Memory B cell (primary cell): ENCODE measurements around the gene FOXQ1.

Experiments used
- ATAC-seq: fragments of 150-1000 bp; cut with Tn5 transposase; 2 replicates; pipeline ENCODE4 v1.10.0; 2021; ENCODE audit warnings: low read depth, mild to moderate bottlenecking, moderate library complexity
- DNase-seq, 2 donors: peaks; one replicate each; pipeline ENCODE4 v3.0.0; 2022; ENCODE audit warnings: low spot score in 2 of 2
- H3K27ac Mint-ChIP-seq: one replicate; pipeline ENCODE4 v1.8.0; 2022; ENCODE audit warnings: mild to moderate bottlenecking, moderate library complexity, mixed read lengths
- H3K27me3 Mint-ChIP-seq: one replicate; pipeline ENCODE4 v1.8.0; 2022; ENCODE audit warnings: mixed read lengths
- H3K36me3 Mint-ChIP-seq: one replicate; pipeline ENCODE4 v1.8.0; 2022; ENCODE audit warnings: mild to moderate bottlenecking, mixed read lengths
- H3K4me1 Mint-ChIP-seq: one replicate; pipeline ENCODE4 v1.8.0; 2022; ENCODE audit warnings: mixed read lengths
- H3K4me3 Mint-ChIP-seq: one replicate; pipeline ENCODE4 v1.8.0; 2022; ENCODE audit warnings: mild to moderate bottlenecking, moderate library complexity, mixed read lengths
- H3K9me3 Mint-ChIP-seq: one replicate; pipeline ENCODE4 v1.8.0; 2022; ENCODE audit warnings: mixed read lengths

The FOXQ1 gene

DNA sequence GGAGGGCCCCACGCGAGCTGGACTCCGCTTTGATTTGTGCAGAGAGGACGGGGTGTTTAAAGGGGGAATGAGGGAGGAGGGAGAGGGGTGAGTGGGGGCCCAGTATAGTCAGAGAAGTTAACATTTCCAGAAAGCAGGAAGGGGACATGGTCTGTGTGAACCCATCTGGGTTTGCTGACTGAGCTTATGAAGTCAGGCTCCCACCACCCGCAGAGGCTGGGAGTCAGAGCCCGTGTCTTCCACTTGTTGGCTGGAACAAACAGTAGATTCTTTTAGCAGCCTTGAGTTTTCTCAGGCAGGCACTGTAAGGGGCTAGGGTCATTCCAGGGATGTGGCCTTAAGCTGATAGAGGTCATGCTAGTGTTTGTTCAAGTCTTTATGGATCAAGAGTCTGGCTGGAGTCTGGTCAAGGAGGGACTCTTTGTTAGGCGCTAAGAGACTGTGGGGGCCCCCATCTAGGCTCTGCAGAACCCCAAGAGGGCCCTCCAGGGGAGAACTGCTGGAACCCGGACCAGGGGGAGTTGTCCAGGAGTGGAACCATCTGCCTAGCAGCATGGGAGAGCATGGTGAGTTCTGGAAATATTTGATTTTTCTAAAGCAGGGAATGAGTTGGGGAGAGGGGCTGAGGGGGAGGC lies 31.1 kb upstream of the FOXQ1 start:
- H3K4me3 Mint-ChIP-seq = no peak overlapping the region
- no peaks in the 10 kb centered on the region for H3K36me3 Mint-ChIP-seq
- DNase-seq (no peak), ATAC-seq (no peak)
- no peak overlapping the region for H3K27ac Mint-ChIP-seq
- no peaks in the 10 kb centered on the region for H3K9me3 Mint-ChIP-seq
- H3K27me3 Mint-ChIP-seq = peaks cover 15% of the 10 kb centered on the region
- no peaks in the 10 kb centered on the region for H3K4me1 Mint-ChIP-seq

DNA sequence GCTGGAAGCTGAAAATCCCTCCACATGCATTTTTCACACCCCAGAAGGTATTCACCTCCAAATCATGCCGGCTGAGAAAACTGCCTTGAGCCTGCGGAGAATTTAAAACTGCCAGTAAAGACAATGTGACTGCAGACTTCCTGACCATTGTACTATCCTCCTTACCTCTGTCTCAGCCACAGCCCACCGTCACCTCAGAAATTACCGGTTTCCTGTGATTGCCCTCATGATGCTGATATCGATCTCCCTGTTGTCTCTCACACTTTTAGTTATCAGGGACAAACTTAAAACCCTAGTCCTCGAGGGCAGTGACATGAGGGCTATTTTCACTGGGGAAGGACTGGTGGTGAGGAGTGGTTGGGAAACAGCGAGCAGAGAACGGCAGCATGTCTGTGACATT lies 30.2 kb upstream of the FOXQ1 start:
- peaks cover 16% of the 10 kb centered on the region for H3K27me3 Mint-ChIP-seq
- H3K27ac Mint-ChIP-seq = no peak overlapping the region
- H3K36me3 Mint-ChIP-seq = no peaks in the 10 kb centered on the region
- no peak overlapping the region for H3K4me3 Mint-ChIP-seq
- no peak for DNase-seq
- no peaks in the 10 kb centered on the region for H3K9me3 Mint-ChIP-seq
- no peak for ATAC-seq
- H3K4me1 Mint-ChIP-seq = no peaks in the 10 kb centered on the region

- ATAC-seq = no peak
- Mint-ChIP-seq H3K9me3 (no peaks in the 10 kb centered on the region), H3K27me3 (peaks cover 19% of the 10 kb centered on the region), H3K4me3 (no peak overlapping the region), H3K4me1 (no peaks in the 10 kb centered on the region), H3K27ac (no peak overlapping the region), H3K36me3 (no peaks in the 10 kb centered on the region)
- no peak for DNase-seq
These were observed 28.4 kb upstream of the FOXQ1 start for GRCh38 chr6:1283501-1283900.

GRCh38 chr6:1285556-1285955 lies 26.3 kb upstream of the FOXQ1 start:
- Mint-ChIP-seq H3K4me3 (no peak overlapping the region), H3K27me3 (peaks cover 21% of the 10 kb centered on the region), H3K9me3 (no peaks in the 10 kb centered on the region), H3K4me1 (no peaks in the 10 kb centered on the region), H3K36me3 (no peaks in the 10 kb centered on the region), H3K27ac (no peak overlapping the region)
- no peak for ATAC-seq
- no peak for DNase-seq

DNA sequence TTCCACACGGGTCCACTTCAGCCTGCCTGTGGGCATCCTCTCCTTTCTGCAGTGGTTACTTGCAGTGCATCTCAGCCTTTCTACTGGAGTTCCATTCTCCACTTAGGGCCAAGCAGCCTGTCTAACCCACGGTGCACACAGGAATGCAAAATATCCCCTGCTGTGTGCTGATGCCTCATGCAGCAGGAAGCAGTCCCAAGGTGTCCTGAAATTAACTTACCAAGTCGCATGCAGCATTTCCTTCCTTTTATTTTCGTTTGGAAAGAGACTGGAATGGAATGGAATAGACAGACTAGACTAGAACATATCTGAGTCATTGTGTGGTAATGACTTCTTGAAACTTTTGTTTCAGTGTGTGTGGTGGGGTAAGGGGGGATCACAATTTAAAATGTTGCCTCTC lies 25.9 kb upstream of the FOXQ1 start:
- H3K4me1 Mint-ChIP-seq = no peaks in the 10 kb centered on the region
- ATAC-seq = no peak
- DNase-seq = no peak
- H3K27ac Mint-ChIP-seq = no peak overlapping the region
- H3K27me3 Mint-ChIP-seq = peaks cover 21% of the 10 kb centered on the region
- H3K4me3 Mint-ChIP-seq = no peak overlapping the region
- no peaks in the 10 kb centered on the region for H3K9me3 Mint-ChIP-seq
- no peaks in the 10 kb centered on the region for H3K36me3 Mint-ChIP-seq

DNA sequence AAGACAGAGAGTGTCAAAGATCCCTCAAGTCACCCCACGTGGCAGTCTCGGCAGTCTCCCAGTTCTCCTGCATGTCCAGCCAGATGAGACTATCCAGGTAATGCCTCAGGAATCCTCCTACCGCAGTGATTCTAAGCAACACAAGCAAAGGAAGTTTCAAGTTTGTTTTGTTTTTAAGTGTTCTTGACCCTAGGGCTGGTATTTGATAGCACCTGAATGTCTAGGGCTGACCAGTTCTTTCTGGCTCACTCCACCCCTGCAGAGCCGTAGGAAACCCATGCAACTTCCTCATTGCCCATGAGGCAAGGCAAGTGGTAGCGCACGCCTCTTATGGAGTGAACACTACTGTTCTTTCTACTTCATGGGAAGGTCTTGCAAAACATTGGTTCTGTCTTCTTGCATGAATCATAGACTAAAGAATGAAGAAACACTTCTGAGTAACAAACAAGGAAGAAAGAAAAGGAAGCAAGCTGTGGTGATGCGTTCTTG lies 24.8 kb upstream of the FOXQ1 start:
- Mint-ChIP-seq H3K27ac (no peak overlapping the region), H3K9me3 (no peaks in the 10 kb centered on the region), H3K27me3 (peaks cover 13% of the 10 kb centered on the region), H3K36me3 (no peaks in the 10 kb centered on the region), H3K4me1 (no peaks in the 10 kb centered on the region), H3K4me3 (no peak overlapping the region)
- ATAC-seq (no peak), DNase-seq (no peak)

- DNase-seq (no peak), ATAC-seq (no peak)
- Mint-ChIP-seq H3K4me3 (no peak overlapping the region), H3K27me3 (peaks cover 12% of the 10 kb centered on the region), H3K4me1 (no peaks in the 10 kb centered on the region), H3K27ac (no peak overlapping the region), H3K9me3 (peaks cover 4% of the 10 kb centered on the region), H3K36me3 (peaks cover under 1% of the 10 kb centered on the region)
These were observed 21.8 kb upstream of the FOXQ1 start for GRCh38 chr6:1290086-1290485.

GRCh38 chr6:1290805-1291204 lies 21.1 kb upstream of the FOXQ1 start:
- H3K27ac Mint-ChIP-seq = no peak overlapping the region
- peaks cover 4% of the 10 kb centered on the region for H3K9me3 Mint-ChIP-seq
- peaks cover 15% of the 10 kb centered on the region for H3K27me3 Mint-ChIP-seq
- no peak overlapping the region for H3K4me3 Mint-ChIP-seq
- DNase-seq = no peak
- H3K4me1 Mint-ChIP-seq = no peaks in the 10 kb centered on the region
- no peak for ATAC-seq
- peaks cover 1% of the 10 kb centered on the region for H3K36me3 Mint-ChIP-seq

GRCh38 chr6:1291381-1291780 lies 20.5 kb upstream of the FOXQ1 start:
- ATAC-seq (no peak), DNase-seq (no peak)
- Mint-ChIP-seq H3K27ac (no peak overlapping the region), H3K27me3 (peaks cover 15% of the 10 kb centered on the region), H3K9me3 (peaks cover 4% of the 10 kb centered on the region), H3K4me3 (no peak overlapping the region), H3K4me1 (no peaks in the 10 kb centered on the region), H3K36me3 (peaks cover 1% of the 10 kb centered on the region)

GRCh38 chr6:1295420-1295819 lies 16.5 kb upstream of the FOXQ1 start:
- no peak for DNase-seq
- ATAC-seq = no peak
- H3K27me3 Mint-ChIP-seq = peaks cover 10% of the 10 kb centered on the region
- H3K27ac Mint-ChIP-seq = no peak overlapping the region
- peaks cover 4% of the 10 kb centered on the region for H3K9me3 Mint-ChIP-seq
- peaks cover 1% of the 10 kb centered on the region for H3K36me3 Mint-ChIP-seq
- H3K4me1 Mint-ChIP-seq = no peaks in the 10 kb centered on the region
- H3K4me3 Mint-ChIP-seq = no peak overlapping the region

DNA sequence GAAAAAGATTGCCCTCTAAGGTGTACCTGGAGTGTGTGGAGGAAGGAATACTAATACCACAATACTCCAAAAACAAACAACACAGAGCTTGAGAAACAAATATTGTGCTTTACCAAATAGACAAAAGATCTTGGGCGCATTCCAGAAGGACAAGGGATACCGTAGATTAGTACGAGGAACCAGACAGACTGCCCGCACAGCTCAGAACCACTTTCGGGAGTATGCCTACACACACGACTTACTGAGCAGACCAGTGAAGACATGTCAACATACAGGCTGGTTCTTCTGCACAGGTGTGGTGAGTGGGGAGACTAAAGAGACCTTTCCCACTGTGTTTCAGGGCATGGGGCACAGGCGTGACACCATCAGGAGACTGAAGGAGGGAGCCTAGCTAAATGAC lies 15.8 kb upstream of the FOXQ1 start:
- Mint-ChIP-seq H3K27me3 (peaks cover 10% of the 10 kb centered on the region), H3K4me1 (no peaks in the 10 kb centered on the region), H3K4me3 (no peak overlapping the region), H3K9me3 (peaks cover 4% of the 10 kb centered on the region), H3K27ac (no peak overlapping the region), H3K36me3 (peaks cover 1% of the 10 kb centered on the region)
- DNase-seq = no peak
- no peak for ATAC-seq

- Mint-ChIP-seq H3K4me3 (no peak overlapping the region), H3K27me3 (peaks cover 10% of the 10 kb centered on the region), H3K27ac (no peak overlapping the region), H3K4me1 (no peaks in the 10 kb centered on the region), H3K9me3 (peaks cover 6% of the 10 kb centered on the region), H3K36me3 (peaks cover 1% of the 10 kb centered on the region)
- ATAC-seq (no peak), DNase-seq (no peak)
These were observed 15.4 kb upstream of the FOXQ1 start for GRCh38 chr6:1296542-1296941.

DNA sequence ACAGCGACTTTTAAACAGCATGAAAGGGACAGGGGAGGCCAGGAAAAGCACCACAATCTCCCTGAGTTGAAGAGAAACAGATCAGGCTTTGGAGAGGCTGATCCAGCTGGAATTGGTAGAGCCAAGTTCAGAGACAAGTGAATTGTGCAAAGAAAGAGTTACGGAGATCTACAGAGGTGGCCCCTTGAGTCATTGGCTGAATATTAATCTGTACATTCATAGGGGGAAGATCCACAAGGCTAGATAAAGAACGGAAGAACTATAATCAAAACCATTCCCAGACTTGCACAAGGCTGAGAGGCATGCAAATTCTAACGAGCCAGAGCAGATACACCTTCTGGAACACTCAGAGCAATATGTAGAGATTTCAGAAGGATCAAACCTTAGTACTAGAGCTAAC lies 14.2 kb upstream of the FOXQ1 start:
- peaks cover 1% of the 10 kb centered on the region for H3K36me3 Mint-ChIP-seq
- H3K27ac Mint-ChIP-seq = no peak overlapping the region
- peaks cover 6% of the 10 kb centered on the region for H3K9me3 Mint-ChIP-seq
- DNase-seq (no peak), ATAC-seq (no peak)
- no peak overlapping the region for H3K4me3 Mint-ChIP-seq
- H3K27me3 Mint-ChIP-seq = peaks cover 8% of the 10 kb centered on the region
- no peaks in the 10 kb centered on the region for H3K4me1 Mint-ChIP-seq

DNA sequence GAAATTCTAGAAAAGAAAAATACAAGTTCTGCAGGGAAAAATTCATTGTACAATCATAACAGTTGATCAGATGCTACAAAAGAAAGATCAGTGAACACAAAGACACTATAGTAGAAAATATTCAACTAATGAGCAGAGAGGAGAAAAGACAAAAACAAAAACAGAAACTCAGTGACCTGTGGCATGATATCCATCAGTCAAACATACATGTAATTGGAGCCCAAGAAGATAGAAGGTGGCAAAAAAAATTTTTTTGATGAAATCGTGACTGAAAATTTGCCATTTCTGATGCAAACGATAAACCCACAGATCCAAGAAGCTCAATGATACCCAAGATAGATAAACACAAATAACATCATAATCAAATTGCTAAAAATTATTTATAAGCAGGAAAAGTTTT lies 13.1 kb upstream of the FOXQ1 start:
- Mint-ChIP-seq H3K4me1 (no peaks in the 10 kb centered on the region), H3K36me3 (peaks cover 1% of the 10 kb centered on the region), H3K27me3 (peaks cover 6% of the 10 kb centered on the region), H3K4me3 (no peak overlapping the region), H3K27ac (no peak overlapping the region), H3K9me3 (peaks cover 5% of the 10 kb centered on the region)
- DNase-seq (no peak), ATAC-seq (no peak)

DNA sequence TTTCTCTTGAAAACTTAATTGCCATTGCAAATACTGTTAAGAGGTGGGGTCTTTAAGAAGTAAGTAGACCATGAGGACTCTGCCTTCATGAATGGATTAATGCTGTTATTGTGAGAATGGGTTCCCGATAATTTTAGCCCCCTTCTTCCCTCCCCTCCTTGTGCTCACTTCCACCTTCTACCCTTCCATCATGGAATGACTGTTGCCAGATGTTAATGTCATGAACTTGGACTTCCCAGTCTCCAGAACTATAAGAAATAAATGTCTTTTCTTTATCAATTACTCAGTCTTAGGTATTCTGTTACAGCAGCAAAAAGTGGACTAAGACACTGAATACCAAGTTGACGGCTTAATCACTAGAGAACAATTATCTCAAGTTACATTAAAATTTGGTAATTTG lies 5.8 kb upstream of the FOXQ1 start:
- H3K9me3 Mint-ChIP-seq = peaks cover 7% of the 10 kb centered on the region
- H3K4me3 Mint-ChIP-seq = no peak overlapping the region
- H3K4me1 Mint-ChIP-seq = peaks cover 5% of the 10 kb centered on the region
- DNase-seq (no peak), ATAC-seq (no peak)
- no peak overlapping the region for H3K27ac Mint-ChIP-seq
- peaks cover 15% of the 10 kb centered on the region for H3K27me3 Mint-ChIP-seq
- H3K36me3 Mint-ChIP-seq = peaks cover 1% of the 10 kb centered on the region
